ENCODE results near the gene CDC42SE2.

The CDC42SE2 gene

DNA sequence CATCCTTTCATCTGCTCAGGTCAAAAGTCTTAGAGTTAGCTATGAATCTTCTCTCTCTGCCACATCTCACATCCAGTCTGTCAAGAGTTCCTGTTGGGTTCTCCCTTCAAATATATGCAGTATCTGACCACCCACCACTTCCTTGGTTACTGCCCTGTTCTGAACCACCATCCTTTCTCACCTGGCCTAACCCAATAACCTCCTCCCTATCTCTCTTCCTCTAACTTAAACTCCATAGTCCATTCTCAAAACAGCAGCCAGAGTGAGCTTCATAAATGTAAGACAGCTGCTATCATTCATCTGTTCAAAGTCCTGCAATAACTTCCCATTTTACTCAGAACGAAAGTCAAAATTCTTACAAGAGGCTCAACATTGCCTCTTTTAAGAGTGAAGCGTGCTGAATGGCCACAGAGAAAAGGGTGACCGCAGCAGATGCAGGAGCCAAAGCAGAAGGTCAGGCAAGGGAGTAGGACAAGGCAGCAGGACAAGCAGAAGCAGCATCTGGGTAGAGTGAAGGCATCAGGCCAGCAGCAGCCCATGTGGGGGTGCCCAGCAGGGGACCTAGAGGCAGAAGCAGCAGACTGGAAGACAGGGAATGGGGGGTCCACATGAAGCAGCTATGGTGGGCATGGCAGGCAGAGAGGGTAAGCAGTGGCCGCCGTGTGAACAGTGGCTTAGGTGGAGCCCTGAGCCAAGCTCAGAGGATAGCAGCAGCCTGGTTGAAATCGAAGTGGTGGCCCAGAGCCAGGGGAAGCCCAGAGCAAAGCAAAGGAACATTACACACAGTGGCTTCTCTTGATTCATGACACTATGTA, 39.3 kb upstream of the CDC42SE2 start:
- peaks cover 0 to 22% (median 9%) of the 10 kb centered on the region in 5 donors for H3K4me1 ChIP-seq (ENCODE audit: control insufficient read depth in 5 of 5, insufficient read depth in 5 of 5, low read length in 5 of 5)
- no peak overlapping the region for H3K9ac ChIP-seq (ENCODE audit: low read length in 5 of 5)
- H3K27ac ChIP-seq (ENCODE audit: low read depth, low read length), result no peak overlapping the region
- no peaks in the 10 kb centered on the region for H3K36me3 ChIP-seq (ENCODE audit: control insufficient read depth in 5 of 5, insufficient read depth in 5 of 5, low read length in 5 of 5)
- no peak overlapping the region for H3K4me3 ChIP-seq (ENCODE audit: low read depth in 1 of 5, low read length in 5 of 5)
- no peaks in the 10 kb centered on the region for H3K27me3 ChIP-seq (ENCODE audit: control insufficient read depth in 5 of 5, insufficient read depth in 4 of 5, low read length in 5 of 5)
- H3K9me3 ChIP-seq (ENCODE audit: control insufficient read depth in 5 of 5, low read length in 5 of 5), result no peaks in the 10 kb centered on the region

DNA sequence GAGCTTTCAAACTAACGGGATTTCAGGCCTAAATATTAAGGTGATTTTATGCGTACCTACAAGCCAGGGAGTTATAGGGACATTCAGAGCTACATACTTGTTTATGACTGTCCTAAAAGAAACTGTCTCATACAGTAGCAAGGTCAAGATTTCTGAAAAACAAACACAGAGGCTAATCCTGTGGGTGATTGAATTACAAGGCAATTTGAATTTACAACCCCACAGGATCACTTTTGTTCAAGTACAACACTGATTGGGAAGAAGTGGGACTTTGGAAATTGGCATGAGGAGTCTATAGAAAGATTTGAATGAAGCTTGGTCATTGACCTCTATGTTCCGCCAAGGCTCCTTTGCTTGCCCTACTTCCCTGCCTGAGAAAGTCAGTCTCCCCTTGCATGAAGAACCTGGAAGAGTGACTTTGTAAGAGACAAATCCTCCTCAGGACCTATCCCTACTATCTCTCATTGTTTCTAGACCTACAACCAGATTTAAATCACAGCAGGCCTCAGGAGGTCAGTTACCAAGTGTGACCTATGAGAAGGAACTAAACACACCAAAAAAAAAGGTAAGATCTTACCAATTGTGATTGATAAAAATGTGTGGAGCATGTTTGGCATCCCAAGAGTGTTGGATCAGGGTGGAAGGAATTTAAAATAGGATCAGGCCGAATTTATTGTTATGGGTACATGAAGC, 38.4 kb upstream of the CDC42SE2 start:
- Histone ChIP-seq H3K36me3 (ENCODE audit: control insufficient read depth in 5 of 5, insufficient read depth in 5 of 5, low read length in 5 of 5) (no peaks in the 10 kb centered on the region), H3K27me3 (ENCODE audit: control insufficient read depth in 5 of 5, insufficient read depth in 4 of 5, low read length in 5 of 5) (no peaks in the 10 kb centered on the region), H3K27ac (ENCODE audit: low read depth, low read length) (no peak overlapping the region), H3K4me3 (ENCODE audit: low read depth in 1 of 5, low read length in 5 of 5) (no peak overlapping the region), H3K9me3 (ENCODE audit: control insufficient read depth in 5 of 5, low read length in 5 of 5) (no peaks in the 10 kb centered on the region), H3K4me1 (ENCODE audit: control insufficient read depth in 5 of 5, insufficient read depth in 5 of 5, low read length in 5 of 5) (peaks cover 0 to 22% (median 9%) of the 10 kb centered on the region in 5 donors), H3K9ac (ENCODE audit: low read length in 5 of 5) (no peak overlapping the region)

DNA sequence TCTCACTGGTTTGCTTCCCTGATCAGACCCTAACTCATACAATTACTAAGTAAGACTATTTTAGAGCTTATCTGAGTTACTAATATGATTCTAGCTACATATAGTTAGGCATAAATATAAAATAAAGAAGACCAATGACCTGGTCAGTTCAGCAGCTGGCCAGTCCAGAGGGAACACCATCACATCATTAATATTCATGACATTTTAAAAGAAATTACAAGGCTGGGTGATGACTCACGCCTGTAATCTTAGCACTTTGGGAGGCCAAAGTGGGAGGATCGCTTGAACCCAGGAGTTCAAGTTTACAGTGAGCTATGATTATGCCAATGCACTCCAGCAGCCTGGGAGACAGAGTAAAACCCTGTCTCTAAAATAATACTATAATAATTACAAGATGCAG, 37.0 kb upstream of the CDC42SE2 start:
- Histone ChIP-seq H3K9me3 (ENCODE audit: control insufficient read depth in 5 of 5, low read length in 5 of 5) (no peaks in the 10 kb centered on the region), H3K36me3 (ENCODE audit: control insufficient read depth in 5 of 5, insufficient read depth in 5 of 5, low read length in 5 of 5) (no peaks in the 10 kb centered on the region), H3K27me3 (ENCODE audit: control insufficient read depth in 5 of 5, insufficient read depth in 4 of 5, low read length in 5 of 5) (no peaks in the 10 kb centered on the region), H3K27ac (ENCODE audit: low read depth, low read length) (no peak overlapping the region), H3K9ac (ENCODE audit: low read length in 5 of 5) (no peak overlapping the region), H3K4me3 (ENCODE audit: low read depth in 1 of 5, low read length in 5 of 5) (no peak overlapping the region), H3K4me1 (ENCODE audit: control insufficient read depth in 5 of 5, insufficient read depth in 5 of 5, low read length in 5 of 5) (peaks cover 0 to 22% (median 9%) of the 10 kb centered on the region in 5 donors)

DNA sequence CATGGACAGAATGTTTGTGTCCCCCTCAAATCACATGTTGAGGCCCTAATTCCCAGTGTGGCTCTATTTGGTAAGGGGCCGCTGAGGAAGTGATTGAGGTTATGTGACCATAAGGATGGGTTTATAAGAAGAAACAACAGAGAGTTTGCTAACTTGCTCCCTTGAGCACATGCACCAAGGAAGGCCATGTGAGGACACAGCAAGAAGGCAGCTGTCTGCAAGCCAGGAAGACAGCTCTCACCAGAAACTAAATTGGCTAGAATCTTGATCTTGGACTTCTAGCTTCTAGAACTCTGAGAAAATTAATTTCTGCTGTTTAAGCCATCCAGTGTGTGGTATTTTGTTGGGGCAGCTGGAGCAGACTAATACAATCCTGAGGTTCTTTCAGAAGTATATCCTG, 35.2 kb upstream of the CDC42SE2 start:
- no peaks in the 10 kb centered on the region for H3K9me3 ChIP-seq (ENCODE audit: control insufficient read depth in 5 of 5, low read length in 5 of 5)
- H3K4me1 ChIP-seq (ENCODE audit: control insufficient read depth in 5 of 5, insufficient read depth in 5 of 5, low read length in 5 of 5), result peaks cover 0 to 22% (median 9%) of the 10 kb centered on the region in 5 donors
- no peak overlapping the region for H3K27ac ChIP-seq (ENCODE audit: low read depth, low read length)
- no peak overlapping the region for H3K9ac ChIP-seq (ENCODE audit: low read length in 5 of 5)
- no peak overlapping the region for H3K4me3 ChIP-seq (ENCODE audit: low read depth in 1 of 5, low read length in 5 of 5)
- H3K36me3 ChIP-seq (ENCODE audit: control insufficient read depth in 5 of 5, insufficient read depth in 5 of 5, low read length in 5 of 5), result no peaks in the 10 kb centered on the region
- H3K27me3 ChIP-seq (ENCODE audit: control insufficient read depth in 5 of 5, insufficient read depth in 4 of 5, low read length in 5 of 5), result no peaks in the 10 kb centered on the region

DNA sequence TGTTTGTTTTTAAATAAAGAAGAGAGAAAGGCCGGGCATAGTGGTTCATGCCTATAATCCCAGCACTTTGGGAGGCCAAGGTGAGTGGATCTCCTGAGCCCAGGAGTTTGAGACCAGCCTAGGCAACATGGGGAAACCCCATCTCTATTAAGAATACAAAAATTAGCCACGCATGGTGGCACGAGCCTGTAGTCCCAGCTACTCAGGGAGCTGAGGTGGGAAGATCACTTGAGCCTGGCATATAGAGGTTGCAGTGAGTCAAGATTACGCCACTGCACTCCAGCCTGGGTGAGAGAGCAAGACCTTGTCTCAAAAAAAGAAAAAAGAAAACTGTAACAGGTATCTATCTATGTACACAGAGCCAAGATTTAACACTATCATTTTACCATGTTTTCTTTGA, 34.2 kb upstream of the CDC42SE2 start:
- H3K27ac ChIP-seq (ENCODE audit: low read depth, low read length), result no peak overlapping the region
- H3K9me3 ChIP-seq (ENCODE audit: control insufficient read depth in 5 of 5, low read length in 5 of 5), result no peaks in the 10 kb centered on the region
- H3K9ac ChIP-seq (ENCODE audit: low read length in 5 of 5), result no peak overlapping the region
- no peak overlapping the region for H3K4me3 ChIP-seq (ENCODE audit: low read depth in 1 of 5, low read length in 5 of 5)
- peaks cover 0 to 18% (median 9%) of the 10 kb centered on the region in 5 donors for H3K4me1 ChIP-seq (ENCODE audit: control insufficient read depth in 5 of 5, insufficient read depth in 5 of 5, low read length in 5 of 5)
- no peaks in the 10 kb centered on the region for H3K27me3 ChIP-seq (ENCODE audit: control insufficient read depth in 5 of 5, insufficient read depth in 4 of 5, low read length in 5 of 5)
- no peaks in the 10 kb centered on the region for H3K36me3 ChIP-seq (ENCODE audit: control insufficient read depth in 5 of 5, insufficient read depth in 5 of 5, low read length in 5 of 5)

DNA sequence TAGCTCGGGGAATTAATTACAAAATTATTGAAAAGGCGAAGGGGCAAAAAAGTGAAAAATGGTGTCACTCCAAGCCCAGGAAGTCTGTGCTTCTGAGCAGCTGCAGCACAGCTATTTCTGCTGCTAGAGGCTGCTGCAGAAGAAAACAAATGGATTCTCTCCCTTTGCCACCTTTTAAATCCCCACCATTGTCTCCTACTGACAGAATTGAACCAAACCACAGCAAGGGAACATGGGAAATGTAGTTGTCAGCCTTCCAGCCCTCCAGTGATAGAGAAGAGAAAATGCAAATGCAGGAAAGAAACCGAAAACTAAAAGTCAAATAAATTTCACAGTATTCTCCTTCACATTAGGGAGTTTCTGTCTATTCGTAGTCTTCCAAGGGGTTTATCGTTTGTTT, 33.4 kb upstream of the CDC42SE2 start:
- H3K4me3 ChIP-seq (ENCODE audit: low read depth in 1 of 5, low read length in 5 of 5), result no peak overlapping the region
- peaks cover 0 to 11% (median 9%) of the 10 kb centered on the region in 5 donors for H3K4me1 ChIP-seq (ENCODE audit: control insufficient read depth in 5 of 5, insufficient read depth in 5 of 5, low read length in 5 of 5)
- no peak overlapping the region for H3K9ac ChIP-seq (ENCODE audit: low read length in 5 of 5)
- H3K9me3 ChIP-seq (ENCODE audit: control insufficient read depth in 5 of 5, low read length in 5 of 5), result no peaks in the 10 kb centered on the region
- H3K27me3 ChIP-seq (ENCODE audit: control insufficient read depth in 5 of 5, insufficient read depth in 4 of 5, low read length in 5 of 5), result no peaks in the 10 kb centered on the region
- no peaks in the 10 kb centered on the region for H3K36me3 ChIP-seq (ENCODE audit: control insufficient read depth in 5 of 5, insufficient read depth in 5 of 5, low read length in 5 of 5)
- H3K27ac ChIP-seq (ENCODE audit: low read depth, low read length), result no peak overlapping the region

DNA sequence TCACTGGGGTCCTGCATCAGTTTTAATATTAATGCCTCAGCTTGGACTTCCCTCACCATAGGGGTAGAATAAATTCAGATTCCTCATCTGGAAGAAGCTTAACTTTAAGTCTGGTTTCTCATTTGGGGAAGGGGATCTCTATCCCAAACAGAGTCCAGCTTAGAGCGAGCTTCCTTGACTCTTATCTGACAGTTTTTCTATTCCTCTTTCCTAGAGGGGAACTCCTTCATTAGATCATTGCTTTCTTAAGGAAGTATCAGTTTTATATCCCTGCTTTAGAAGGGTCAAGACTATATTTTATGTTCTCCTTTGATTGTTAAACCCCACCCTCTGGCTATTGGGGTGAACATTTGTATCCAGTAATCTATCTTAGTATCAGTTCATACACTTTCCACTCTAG, 24.2 kb upstream of the CDC42SE2 start:
- no peak overlapping the region for H3K9ac ChIP-seq (ENCODE audit: low read length in 5 of 5)
- no peak overlapping the region for H3K4me3 ChIP-seq (ENCODE audit: low read depth in 1 of 5, low read length in 5 of 5)
- H3K4me1 ChIP-seq (ENCODE audit: control insufficient read depth in 5 of 5, insufficient read depth in 5 of 5, low read length in 5 of 5), result no peaks in the 10 kb centered on the region
- no peaks in the 10 kb centered on the region for H3K27me3 ChIP-seq (ENCODE audit: control insufficient read depth in 5 of 5, insufficient read depth in 4 of 5, low read length in 5 of 5)
- no peaks in the 10 kb centered on the region for H3K36me3 ChIP-seq (ENCODE audit: control insufficient read depth in 5 of 5, insufficient read depth in 5 of 5, low read length in 5 of 5)
- H3K9me3 ChIP-seq (ENCODE audit: control insufficient read depth in 5 of 5, low read length in 5 of 5), result peaks cover 0 to under 1% (median 0%) of the 10 kb centered on the region in 5 donors
- H3K27ac ChIP-seq (ENCODE audit: low read depth, low read length), result no peak overlapping the region

DNA sequence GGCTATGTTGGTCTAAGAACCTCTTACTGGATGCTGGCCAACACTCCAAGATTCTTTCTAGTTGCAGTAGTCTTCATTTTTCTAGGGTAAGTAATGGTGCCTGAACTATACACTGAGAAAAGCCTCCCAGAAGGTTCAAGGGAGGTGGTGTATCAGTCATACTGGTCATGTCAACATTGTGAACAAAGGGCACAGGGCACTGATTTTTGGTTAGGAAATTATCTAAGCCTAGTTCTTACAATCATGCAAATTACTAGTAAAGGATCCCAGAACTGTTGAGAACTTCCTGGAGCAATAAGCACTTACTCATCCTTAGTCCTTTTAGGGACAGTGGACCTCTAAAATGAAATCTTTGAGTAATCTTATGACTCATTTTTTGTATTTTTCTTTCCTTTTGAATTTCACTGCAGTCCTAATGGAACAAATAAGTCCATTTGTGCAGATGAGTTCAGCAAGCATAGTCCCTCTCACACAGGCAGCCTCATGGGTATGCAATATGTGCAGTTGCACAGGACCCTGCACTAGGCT, 21.1 kb upstream of the CDC42SE2 start:
- Histone ChIP-seq H3K27me3 (ENCODE audit: control insufficient read depth in 5 of 5, insufficient read depth in 4 of 5, low read length in 5 of 5) (no peaks in the 10 kb centered on the region), H3K4me3 (ENCODE audit: low read depth in 1 of 5, low read length in 5 of 5) (no peak overlapping the region), H3K4me1 (ENCODE audit: control insufficient read depth in 5 of 5, insufficient read depth in 5 of 5, low read length in 5 of 5) (no peaks in the 10 kb centered on the region), H3K27ac (ENCODE audit: low read depth, low read length) (no peak overlapping the region), H3K9me3 (ENCODE audit: control insufficient read depth in 5 of 5, low read length in 5 of 5) (peaks cover 0 to 19% (median 16%) of the 10 kb centered on the region in 5 donors), H3K9ac (ENCODE audit: low read length in 5 of 5) (no peak overlapping the region), H3K36me3 (ENCODE audit: control insufficient read depth in 5 of 5, insufficient read depth in 5 of 5, low read length in 5 of 5) (no peaks in the 10 kb centered on the region)

DNA sequence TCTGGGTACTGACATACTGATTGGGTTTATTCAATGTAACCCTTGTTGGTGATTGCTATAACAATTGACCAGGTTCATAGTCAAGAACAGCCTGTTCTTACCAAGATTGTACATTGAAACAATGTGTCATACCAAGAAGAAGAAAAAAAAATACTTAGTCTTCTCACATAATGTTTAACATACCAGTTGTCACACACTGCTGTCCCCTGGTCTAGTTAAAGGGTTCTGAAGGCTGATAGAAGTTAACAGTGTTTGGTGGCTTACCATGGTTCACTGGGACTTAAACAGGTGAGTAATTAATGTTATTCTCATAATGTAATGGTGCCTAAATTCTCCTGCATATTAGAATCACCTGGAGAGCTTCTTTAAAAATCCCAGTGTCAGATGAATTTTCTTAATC, 18.5 kb upstream of the CDC42SE2 start:
- no peak overlapping the region for H3K27ac ChIP-seq (ENCODE audit: low read depth, low read length)

DNA sequence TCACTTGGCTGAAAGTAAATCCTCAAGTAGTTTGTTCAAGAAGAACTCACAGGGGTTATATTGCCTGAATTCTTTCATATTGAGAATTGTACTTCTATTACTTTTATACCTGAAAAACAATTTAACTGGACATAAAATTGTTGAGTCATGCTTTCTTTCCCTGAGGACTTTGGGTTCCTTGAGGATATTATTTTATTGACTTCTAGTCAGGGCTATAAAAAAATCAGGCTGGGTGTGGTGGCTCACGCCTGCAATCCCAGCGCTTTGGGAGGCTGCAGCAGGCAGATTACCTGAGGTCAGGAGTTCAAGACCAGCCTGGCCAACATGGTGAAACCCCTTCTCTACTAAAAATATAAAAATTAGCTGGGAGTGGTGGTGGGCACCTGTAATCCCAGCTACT, 17.9 kb upstream of the CDC42SE2 start:
- Histone ChIP-seq H3K9me3 (ENCODE audit: control insufficient read depth in 5 of 5, low read length in 5 of 5) (peaks cover 0 to 19% (median 16%) of the 10 kb centered on the region in 5 donors), H3K36me3 (ENCODE audit: control insufficient read depth in 5 of 5, insufficient read depth in 5 of 5, low read length in 5 of 5) (no peaks in the 10 kb centered on the region), H3K4me3 (ENCODE audit: low read depth in 1 of 5, low read length in 5 of 5) (no peak overlapping the region)

More for the DNA sequence above, 18.5 kb upstream of the CDC42SE2 start:
- no peaks in the 10 kb centered on the region for H3K36me3 ChIP-seq (ENCODE audit: control insufficient read depth in 5 of 5, insufficient read depth in 5 of 5, low read length in 5 of 5)
- H3K27me3 ChIP-seq (ENCODE audit: control insufficient read depth in 5 of 5, insufficient read depth in 4 of 5, low read length in 5 of 5), result no peaks in the 10 kb centered on the region
- no peak overlapping the region for H3K4me3 ChIP-seq (ENCODE audit: low read depth in 1 of 5, low read length in 5 of 5)
- H3K9ac ChIP-seq (ENCODE audit: low read length in 5 of 5), result no peak overlapping the region
- H3K4me1 ChIP-seq (ENCODE audit: control insufficient read depth in 5 of 5, insufficient read depth in 5 of 5, low read length in 5 of 5), result no peaks in the 10 kb centered on the region
- peaks cover 0 to 19% (median 16%) of the 10 kb centered on the region in 5 donors for H3K9me3 ChIP-seq (ENCODE audit: control insufficient read depth in 5 of 5, low read length in 5 of 5)

More for the DNA sequence above, 17.9 kb upstream of the CDC42SE2 start:
- Histone ChIP-seq H3K27me3 (ENCODE audit: control insufficient read depth in 5 of 5, insufficient read depth in 4 of 5, low read length in 5 of 5) (no peaks in the 10 kb centered on the region), H3K4me1 (ENCODE audit: control insufficient read depth in 5 of 5, insufficient read depth in 5 of 5, low read length in 5 of 5) (no peaks in the 10 kb centered on the region), H3K27ac (ENCODE audit: low read depth, low read length) (no peak overlapping the region), H3K9ac (ENCODE audit: low read length in 5 of 5) (no peak overlapping the region)

All from subcutaneous abdominal adipose tissue (tissue), 5 donors.